NB4 (cell line): Measurements from ENCODE around the gene CCDC149.

ENCODE experiments used
- DNase-seq: peaks from one replicate; pipeline ENCODE4 v3.0.0; 2010; ENCODE audit warnings: low read depth
- H3K4me3 ChIP-seq: one replicate; pipeline ENCODE4 v1.5.1; 2011; ENCODE audit warnings: mild to moderate bottlenecking, low read depth, low read length, moderate library complexity
- CTCF ChIP-seq: IDR thresholded peaks from one replicate; pipeline ENCODE4 v1.5.1; 2012; ENCODE audit warnings: low read depth, low read length
- MAX ChIP-seq: IDR thresholded peaks from 2 replicates; pipeline ENCODE4 v1.6.1; 2011; ENCODE audit warnings: low read depth, low read length
- MYC ChIP-seq: IDR thresholded peaks from 2 replicates; pipeline ENCODE4 v1.6.1; 2011; ENCODE audit warnings: low read depth, low read length
- POLR2A ChIP-seq: IDR thresholded peaks from 2 replicates; pipeline ENCODE4 v1.6.1; 2011; ENCODE audit warnings: mild to moderate bottlenecking; ENCODE audit not compliant: insufficient read length; ENCODE audit errors: extremely low read depth

CCDC149 gene

GRCh38 chr4:24808261-24808660 is 104.6 kb downstream of the CCDC149 start:
- H3K4me3 ChIP-seq = no peak overlapping the region
- no peak for DNase-seq
- no peak for TF ChIP-seq MAX
- no peak for TF ChIP-seq MYC
- TF ChIP-seq CTCF = no peak
- TF ChIP-seq POLR2A = no peak

- TF ChIP-seq MAX (no peak), POLR2A (no peak), MYC (no peak), CTCF (no peak)
- H3K4me3 ChIP-seq = no peak overlapping the region
- DNase-seq = no peak
Observed at GRCh38 chr4:24807611-24808010, 105.2 kb downstream of the CCDC149 start.

- TF ChIP-seq CTCF (no peak), MAX (no peak), MYC (no peak), POLR2A (no peak)
- H3K4me3 ChIP-seq = no peak overlapping the region
- no peak for DNase-seq
Observed at GRCh38 chr4:24806206-24806990, 106.4 kb downstream of the CCDC149 start.

- TF ChIP-seq POLR2A (no peak), MAX (no peak), CTCF (no peak), MYC (no peak)
- no peak for DNase-seq
- no peak overlapping the region for H3K4me3 ChIP-seq
Observed at GRCh38 chr4:24805566-24805965, 107.3 kb downstream of the CCDC149 start.

- no peak overlapping the region for H3K4me3 ChIP-seq
- TF ChIP-seq MYC = no peak
- no peak for TF ChIP-seq CTCF
- TF ChIP-seq POLR2A = no peak
- TF ChIP-seq MAX = no peak
- no peak for DNase-seq
Observed at GRCh38 chr4:24805067-24805466, 107.8 kb downstream of the CCDC149 start.
